ENCODE results near the gene SCRN2.
A peak's percentile ranks its signal among the peaks of the same experiment; 100 is the strongest.

The SCRN2 gene

GRCh38 chr17:47875011-47875985 lies 34.2 kb upstream of the SCRN2 start:
- no peak for DNase-seq (ENCODE audit: low spot score in 2 of 2)
- ATAC-seq, result no peak
- no peaks in the 10 kb centered on the region for H3K9me3 Mint-ChIP-seq
- peaks cover 7% of the 10 kb centered on the region for H3K4me1 Mint-ChIP-seq
- peak overlapping the region; percentile 45 for H3K27ac Mint-ChIP-seq
- no peaks in the 10 kb centered on the region for H3K36me3 Mint-ChIP-seq
- H3K4me3 Mint-ChIP-seq, result no peak overlapping the region

- Mint-ChIP-seq H3K4me3 (no peak overlapping the region), H3K4me1 (no peaks in the 10 kb centered on the region), H3K27ac (no peak overlapping the region), H3K9me3 (no peaks in the 10 kb centered on the region), H3K36me3 (no peaks in the 10 kb centered on the region)
- DNase-seq (ENCODE audit: low spot score in 2 of 2) (no peak), ATAC-seq (no peak)
These were observed 32.4 kb upstream of the SCRN2 start for GRCh38 chr17:47873200-47874090.

GRCh38 chr17:47872651-47873161 lies 31.6 kb upstream of the SCRN2 start:
- Mint-ChIP-seq H3K27ac (no peak overlapping the region), H3K4me3 (no peak overlapping the region), H3K36me3 (no peaks in the 10 kb centered on the region), H3K9me3 (no peaks in the 10 kb centered on the region), H3K4me1 (no peaks in the 10 kb centered on the region)
- ATAC-seq (no peak), DNase-seq (ENCODE audit: low spot score in 2 of 2) (no peak)

- Mint-ChIP-seq H3K4me3 (no peak overlapping the region), H3K36me3 (no peaks in the 10 kb centered on the region), H3K9me3 (no peaks in the 10 kb centered on the region), H3K27ac (no peak overlapping the region), H3K4me1 (no peaks in the 10 kb centered on the region)
- ATAC-seq (no peak), DNase-seq (ENCODE audit: low spot score in 2 of 2) (no peak)
These were observed 31.1 kb upstream of the SCRN2 start for GRCh38 chr17:47872019-47872650.

- H3K4me3 Mint-ChIP-seq, result no peak overlapping the region
- no peaks in the 10 kb centered on the region for H3K9me3 Mint-ChIP-seq
- no peak for ATAC-seq
- no peaks in the 10 kb centered on the region for H3K4me1 Mint-ChIP-seq
- no peak overlapping the region for H3K27ac Mint-ChIP-seq
- H3K36me3 Mint-ChIP-seq, result no peaks in the 10 kb centered on the region
- DNase-seq (ENCODE audit: low spot score in 2 of 2), result no peak
These were observed 30.0 kb upstream of the SCRN2 start for GRCh38 chr17:47871048-47871447.

GRCh38 chr17:47870056-47870455 lies 29.0 kb upstream of the SCRN2 start:
- Mint-ChIP-seq H3K36me3 (no peaks in the 10 kb centered on the region), H3K4me3 (no peak overlapping the region), H3K9me3 (no peaks in the 10 kb centered on the region), H3K4me1 (no peaks in the 10 kb centered on the region), H3K27ac (no peak overlapping the region)
- DNase-seq (ENCODE audit: low spot score in 2 of 2) (no peak), ATAC-seq (no peak)

- peaks cover 5% of the 10 kb centered on the region for H3K4me1 Mint-ChIP-seq
- no peak for ATAC-seq
- H3K27ac Mint-ChIP-seq, result no peak overlapping the region
- no peak overlapping the region for H3K4me3 Mint-ChIP-seq
- DNase-seq (ENCODE audit: low spot score in 2 of 2), result no peak
- H3K9me3 Mint-ChIP-seq, result no peaks in the 10 kb centered on the region
- H3K36me3 Mint-ChIP-seq, result no peaks in the 10 kb centered on the region
These were observed 28.0 kb upstream of the SCRN2 start for GRCh38 chr17:47869114-47869513.

- Mint-ChIP-seq H3K36me3 (no peaks in the 10 kb centered on the region), H3K4me3 (no peak overlapping the region), H3K9me3 (no peaks in the 10 kb centered on the region), H3K27ac (no peak overlapping the region), H3K4me1 (peaks cover 8% of the 10 kb centered on the region)
- ATAC-seq (peak; percentile 31), DNase-seq (ENCODE audit: low spot score in 2 of 2) (no peak)
These were observed 26.9 kb upstream of the SCRN2 start for GRCh38 chr17:47867813-47868533.

- Mint-ChIP-seq H3K27ac (no peak overlapping the region), H3K4me1 (peaks cover 9% of the 10 kb centered on the region), H3K36me3 (no peaks in the 10 kb centered on the region), H3K4me3 (no peak overlapping the region), H3K9me3 (no peaks in the 10 kb centered on the region)
- DNase-seq (ENCODE audit: low spot score in 2 of 2) (no peak), ATAC-seq (no peak)
These were observed 25.9 kb upstream of the SCRN2 start for GRCh38 chr17:47866941-47867340.

- Mint-ChIP-seq H3K4me3 (no peak overlapping the region), H3K27ac (no peak overlapping the region), H3K36me3 (no peaks in the 10 kb centered on the region), H3K4me1 (peaks cover 9% of the 10 kb centered on the region), H3K9me3 (no peaks in the 10 kb centered on the region)
- no peak for ATAC-seq
- no peak for DNase-seq (ENCODE audit: low spot score in 2 of 2)
These were observed 23.7 kb upstream of the SCRN2 start for GRCh38 chr17:47864791-47865216.

GRCh38 chr17:47862621-47863440 lies 21.8 kb upstream of the SCRN2 start:
- DNase-seq (ENCODE audit: low spot score in 2 of 2), result no peak
- H3K4me3 Mint-ChIP-seq, result no peak overlapping the region
- ATAC-seq, result peak; percentile 49
- H3K9me3 Mint-ChIP-seq, result no peaks in the 10 kb centered on the region
- no peak overlapping the region for H3K27ac Mint-ChIP-seq
- peaks cover 9% of the 10 kb centered on the region for H3K4me1 Mint-ChIP-seq
- no peaks in the 10 kb centered on the region for H3K36me3 Mint-ChIP-seq

GRCh38 chr17:47860386-47860785 lies 19.3 kb upstream of the SCRN2 start:
- no peaks in the 10 kb centered on the region for H3K36me3 Mint-ChIP-seq

GRCh38 chr17:47857551-47858455 lies 16.7 kb upstream of the SCRN2 start:
- Mint-ChIP-seq H3K4me1 (no peaks in the 10 kb centered on the region), H3K4me3 (no peak overlapping the region), H3K36me3 (no peaks in the 10 kb centered on the region), H3K27ac (no peak overlapping the region), H3K9me3 (no peaks in the 10 kb centered on the region)
- DNase-seq (ENCODE audit: low spot score in 2 of 2) (no peak), ATAC-seq (no peak)

More at GRCh38 chr17:47860386-47860785, 19.3 kb upstream of the SCRN2 start:
- no peak for DNase-seq (ENCODE audit: low spot score in 2 of 2)
- Mint-ChIP-seq H3K27ac (no peak overlapping the region), H3K4me3 (no peak overlapping the region), H3K4me1 (peaks cover 9% of the 10 kb centered on the region), H3K9me3 (no peaks in the 10 kb centered on the region)
- no peak for ATAC-seq
